GM23338 (cell line): ENCODE measurements around the gene MYCN. TPM values are rescaled to one million over a fixed set of nuclear protein-coding genes. Genes with fewer than 3 reads are reported as not detected.
A peak's percentile ranks its signal among the peaks of the same experiment; 100 is the strongest.
"Not testable (repeated sequence)": the region's sequence is repeated elsewhere in the genome, so short reads cannot be mapped to it uniquely, and the experiment has no call there.

ENCODE experiments used
- ATAC-seq: fragments of 200-7000 bp; cut with Tn5 transposase; 3 replicates; pipeline ENCODE4 v1.9.1; 2020
- DNase-seq: peaks from one replicate; pipeline ENCODE4 v3.0.0-alpha.2; 2015; ENCODE audit warnings: low spot score
- H2AFZ ChIP-seq: fragments of 200-600 bp; sonication (generic); 2 replicates; pipeline ENCODE4 v1.8.0; 2016; ENCODE audit warnings: antibody characterized with exemption, mild to moderate bottlenecking, moderate library complexity
- H3F3A ChIP-seq: fragments of 200-600 bp; sonication (generic); replicated peaks from 2 replicates; pipeline ENCODE4 v1.8.0; 2017; ENCODE audit warnings: antibody characterized with exemption, mixed run types, low read depth
- H3K27ac ChIP-seq: fragments of 200-600 bp; sonication (generic); 2 replicates; pipeline ENCODE4 v1.6.1; 2016; ENCODE audit warnings: low read depth
- H3K27me3 ChIP-seq: fragments of 200-600 bp; sonication (generic); 2 replicates; pipeline ENCODE4 v1.8.0; 2016; ENCODE audit warnings: mild to moderate bottlenecking, mixed run types, moderate library complexity; ENCODE audit not compliant: insufficient read depth
- H3K36me3 ChIP-seq: fragments of 200-600 bp; sonication (generic); 2 replicates; pipeline ENCODE4 v1.8.0; 2016; ENCODE audit warnings: mild to moderate bottlenecking; ENCODE audit not compliant: insufficient read depth
- H3K4me1 ChIP-seq: fragments of 200-600 bp; sonication (generic); 2 replicates; pipeline ENCODE4 v1.8.0; 2016; ENCODE audit warnings: mild to moderate bottlenecking, moderate library complexity; ENCODE audit not compliant: insufficient read depth
- H3K4me2 ChIP-seq: fragments of 200-600 bp; sonication (generic); 2 replicates; pipeline ENCODE4 v1.7.1; 2017; ENCODE audit warnings: mixed run types
- H3K4me3 ChIP-seq: fragments of 200-600 bp; sonication (generic); 2 replicates; pipeline ENCODE4 v1.6.1; 2016; ENCODE audit warnings: mixed run types
- H3K79me2 ChIP-seq: fragments of 200-600 bp; sonication (generic); replicated peaks from 2 replicates; pipeline ENCODE4 v1.8.0; 2017; ENCODE audit warnings: mild to moderate bottlenecking; ENCODE audit not compliant: insufficient read depth
- H3K9me2 ChIP-seq: fragments of 200-600 bp; sonication (generic); 2 replicates; pipeline ENCODE4 v1.8.0; 2017; ENCODE audit not compliant: insufficient read depth
- H4K20me1 ChIP-seq: fragments of 200-600 bp; sonication (generic); replicated peaks from 2 replicates; pipeline ENCODE4 v1.8.0; 2017; ENCODE audit warnings: mild to moderate bottlenecking; ENCODE audit not compliant: insufficient read depth
- H3K27ac Mint-ChIP-seq: 2 replicates; pipeline ENCODE4 v1.8.0; 2020; ENCODE audit warnings: inconsistent platforms, mild to moderate bottlenecking, moderate library complexity, mixed read lengths
- H3K27me3 Mint-ChIP-seq: 3 replicates; pipeline ENCODE4 v1.8.0; 2022; ENCODE audit warnings: low read depth, mild to moderate bottlenecking, moderate library complexity, mixed read lengths, inconsistent platforms; ENCODE audit not compliant: insufficient read depth, poor library complexity
- H3K36me3 Mint-ChIP-seq: 3 replicates; pipeline ENCODE4 v1.8.0; 2021; ENCODE audit warnings: low read depth, mild to moderate bottlenecking, inconsistent platforms, moderate library complexity, mixed read lengths
- H3K4me1 Mint-ChIP-seq: 3 replicates; pipeline ENCODE4 v1.8.0; 2020; ENCODE audit warnings: mild to moderate bottlenecking, inconsistent platforms, mixed read lengths
- H3K4me3 Mint-ChIP-seq: 3 replicates; pipeline ENCODE4 v1.8.0; 2021; ENCODE audit warnings: moderate library complexity, mild to moderate bottlenecking, inconsistent platforms, mixed read lengths
- H3K9me3 Mint-ChIP-seq: 3 replicates; pipeline ENCODE4 v1.8.0; 2020; ENCODE audit warnings: moderate library complexity, mild to moderate bottlenecking, inconsistent platforms, mixed read lengths
- CREB1 ChIP-seq: fragments of 250-450 bp; sonication (Bioruptor Pico); IDR thresholded peaks from 2 replicates; pipeline ENCODE4 v1.5.0; 2020; ENCODE audit warnings: low read depth, mild to moderate bottlenecking, moderate library complexity
- EZH2 ChIP-seq: fragments of 200-600 bp; sonication (generic); IDR thresholded peaks from one replicate; pipeline ENCODE4 v1.8.0; 2017; ENCODE audit warnings: antibody characterized with exemption, mild to moderate bottlenecking, low read depth; ENCODE audit not compliant: unreplicated experiment
- EZH2phosphoT487 ChIP-seq: fragments of 200-600 bp; sonication (generic); IDR thresholded peaks from one replicate; pipeline ENCODE4 v1.8.1; 2018; ENCODE audit warnings: antibody characterized with exemption; ENCODE audit not compliant: unreplicated experiment
- NANOG ChIP-seq: IDR thresholded peaks from 2 replicates; pipeline ENCODE4 v1.6.1; 2016; ENCODE audit warnings: antibody characterized with exemption, borderline replicate concordance
- STAT1 ChIP-seq: IDR thresholded peaks from one replicate; pipeline ENCODE4 v1.6.1; 2016; ENCODE audit warnings: antibody characterized with exemption; ENCODE audit not compliant: unreplicated experiment
- polyA plus RNA-seq: library from polyadenylated mRNA; unstranded; fragments of >200 nt; fragmentation: Nextera tagmentation; extraction: Ambion mirVana; gene quantifications from 2 replicates; pipeline ENCODE4 v1.2.1, GENCODE V29; 2016
- total RNA-seq: library from RNA; depleted of rRNA; stranded (reverse); fragments of >200 nt; shearing (Covaris generic); gene quantifications from 2 replicates; pipeline ENCODE4 v1.2.3, GENCODE V29; 2014
- TF ChIP-seq, protein P1 (sequence below): fragments of 250-450 bp; sonication (Bioruptor Pico); IDR thresholded peaks from 2 replicates; pipeline ENCODE4 v1.5.0; 2020; ENCODE audit warnings: mild to moderate bottlenecking, moderate library complexity

The MYCN gene
- total and polyA plus RNA-seq, 2 experiments from 2014 or later: 50.8 to 145 TPM

DNA sequence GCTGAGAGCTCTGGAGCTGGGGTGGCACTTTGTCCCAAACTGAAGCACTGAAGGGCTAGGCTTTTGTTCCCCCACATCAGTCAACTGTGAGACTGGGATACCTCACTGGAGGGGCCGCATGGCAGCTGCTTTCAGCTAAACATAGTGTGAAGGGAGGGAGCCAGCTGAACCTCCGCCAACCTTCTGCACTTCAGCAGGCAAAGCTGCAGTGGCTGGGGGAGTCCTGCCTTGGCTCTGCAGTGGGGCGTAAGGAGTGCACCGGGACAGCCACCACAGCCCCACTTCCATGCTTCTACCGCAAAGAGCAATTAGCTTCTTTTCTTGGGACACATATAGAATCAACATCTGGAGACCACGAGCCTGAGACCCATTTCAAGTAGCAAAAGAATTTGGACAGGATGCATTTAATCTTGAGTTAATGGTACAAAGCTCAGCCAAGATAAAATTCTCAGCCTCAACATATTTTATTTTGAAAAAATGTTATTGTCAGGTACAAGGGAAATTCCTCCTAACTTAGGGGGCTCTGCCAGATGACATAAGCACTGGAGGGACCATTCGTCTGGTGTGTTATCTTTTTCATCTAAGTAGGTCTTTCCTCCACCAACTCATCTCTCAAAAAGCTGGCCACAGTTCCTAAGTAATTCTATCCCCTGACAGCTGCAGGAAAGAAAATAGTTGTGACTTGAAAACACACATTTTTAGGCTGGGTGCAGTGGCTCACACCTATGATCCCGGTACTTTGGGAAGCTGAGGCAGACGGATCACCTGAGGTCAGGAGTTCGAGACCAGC, 25.6 kb upstream of the MYCN start:
- Mint-ChIP-seq H3K36me3 (no peaks in the 10 kb centered on the region), H3K4me1 (peaks cover 4% of the 10 kb centered on the region; the same call in 1 of the 3 replicates), H3K27me3 (peaks cover 13% of the 10 kb centered on the region), H3K9me3 (no peaks in the 10 kb centered on the region; the same call in 2 of the 3 replicates), H3K4me3 (no peak overlapping the region), H3K27ac (no peak overlapping the region)
- no peak for TF ChIP-seq NANOG
- no peak for TF ChIP-seq EZH2phosphoT487
- no peak for TF ChIP-seq CREB1 (CRISPR knock-in tag)
- TF ChIP-seq, protein P1, sequence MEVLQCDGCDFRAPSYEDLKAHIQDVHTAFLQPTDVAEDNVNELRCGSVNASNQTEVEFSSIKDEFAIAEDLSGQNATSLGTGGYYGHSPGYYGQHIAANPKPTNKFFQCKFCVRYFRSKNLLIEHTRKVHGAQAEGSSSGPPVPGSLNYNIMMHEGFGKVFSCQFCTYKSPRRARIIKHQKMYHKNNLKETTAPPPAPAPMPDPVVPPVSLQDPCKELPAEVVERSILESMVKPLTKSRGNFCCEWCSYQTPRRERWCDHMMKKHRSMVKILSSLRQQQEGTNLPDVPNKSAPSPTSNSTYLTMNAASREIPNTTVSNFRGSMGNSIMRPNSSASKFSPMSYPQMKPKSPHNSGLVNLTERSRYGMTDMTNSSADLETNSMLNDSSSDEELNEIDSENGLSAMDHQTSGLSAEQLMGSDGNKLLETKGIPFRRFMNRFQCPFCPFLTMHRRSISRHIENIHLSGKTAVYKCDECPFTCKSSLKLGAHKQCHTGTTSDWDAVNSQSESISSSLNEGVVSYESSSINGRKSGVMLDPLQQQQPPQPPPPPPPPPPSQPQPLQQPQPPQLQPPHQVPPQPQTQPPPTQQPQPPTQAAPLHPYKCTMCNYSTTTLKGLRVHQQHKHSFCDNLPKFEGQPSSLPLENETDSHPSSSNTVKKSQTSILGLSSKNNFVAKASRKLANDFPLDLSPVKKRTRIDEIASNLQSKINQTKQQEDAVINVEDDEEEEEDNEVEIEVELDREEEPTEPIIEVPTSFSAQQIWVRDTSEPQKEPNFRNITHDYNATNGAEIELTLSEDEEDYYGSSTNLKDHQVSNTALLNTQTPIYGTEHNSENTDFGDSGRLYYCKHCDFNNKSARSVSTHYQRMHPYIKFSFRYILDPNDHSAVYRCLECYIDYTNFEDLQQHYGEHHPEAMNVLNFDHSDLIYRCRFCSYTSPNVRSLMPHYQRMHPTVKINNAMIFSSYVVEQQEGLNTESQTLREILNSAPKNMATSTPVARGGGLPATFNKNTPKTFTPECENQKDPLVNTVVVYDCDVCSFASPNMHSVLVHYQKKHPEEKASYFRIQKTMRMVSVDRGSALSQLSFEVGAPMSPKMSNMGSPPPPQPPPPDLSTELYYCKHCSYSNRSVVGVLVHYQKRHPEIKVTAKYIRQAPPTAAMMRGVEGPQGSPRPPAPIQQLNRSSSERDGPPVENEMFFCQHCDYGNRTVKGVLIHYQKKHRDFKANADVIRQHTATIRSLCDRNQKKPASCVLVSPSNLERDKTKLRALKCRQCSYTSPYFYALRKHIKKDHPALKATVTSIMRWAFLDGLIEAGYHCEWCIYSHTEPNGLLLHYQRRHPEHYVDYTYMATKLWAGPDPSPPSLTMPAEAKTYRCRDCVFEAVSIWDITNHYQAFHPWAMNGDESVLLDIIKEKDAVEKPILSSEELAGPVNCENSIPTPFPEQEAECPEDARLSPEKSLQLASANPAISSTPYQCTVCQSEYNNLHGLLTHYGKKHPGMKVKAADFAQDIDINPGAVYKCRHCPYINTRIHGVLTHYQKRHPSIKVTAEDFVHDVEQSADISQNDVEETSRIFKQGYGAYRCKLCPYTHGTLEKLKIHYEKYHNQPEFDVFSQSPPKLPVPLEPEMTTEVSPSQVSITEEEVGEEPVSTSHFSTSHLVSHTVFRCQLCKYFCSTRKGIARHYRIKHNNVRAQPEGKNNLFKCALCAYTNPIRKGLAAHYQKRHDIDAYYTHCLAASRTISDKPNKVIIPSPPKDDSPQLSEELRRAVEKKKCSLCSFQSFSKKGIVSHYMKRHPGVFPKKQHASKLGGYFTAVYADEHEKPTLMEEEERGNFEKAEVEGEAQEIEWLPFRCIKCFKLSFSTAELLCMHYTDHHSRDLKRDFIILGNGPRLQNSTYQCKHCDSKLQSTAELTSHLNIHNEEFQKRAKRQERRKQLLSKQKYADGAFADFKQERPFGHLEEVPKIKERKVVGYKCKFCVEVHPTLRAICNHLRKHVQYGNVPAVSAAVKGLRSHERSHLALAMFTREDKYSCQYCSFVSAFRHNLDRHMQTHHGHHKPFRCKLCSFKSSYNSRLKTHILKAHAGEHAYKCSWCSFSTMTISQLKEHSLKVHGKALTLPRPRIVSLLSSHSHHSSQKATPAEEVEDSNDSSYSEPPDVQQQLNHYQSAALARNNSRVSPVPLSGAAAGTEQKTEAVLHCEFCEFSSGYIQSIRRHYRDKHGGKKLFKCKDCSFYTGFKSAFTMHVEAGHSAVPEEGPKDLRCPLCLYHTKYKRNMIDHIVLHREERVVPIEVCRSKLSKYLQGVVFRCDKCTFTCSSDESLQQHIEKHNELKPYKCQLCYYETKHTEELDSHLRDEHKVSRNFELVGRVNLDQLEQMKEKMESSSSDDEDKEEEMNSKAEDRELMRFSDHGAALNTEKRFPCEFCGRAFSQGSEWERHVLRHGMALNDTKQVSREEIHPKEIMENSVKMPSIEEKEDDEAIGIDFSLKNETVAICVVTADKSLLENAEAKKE (CRISPR knock-in tag): no peak
- TF ChIP-seq STAT1: no peak
- TF ChIP-seq EZH2: no peak
- H3K36me3 ChIP-seq: no peaks in the 10 kb centered on the region
- no peaks in the 10 kb centered on the region for H4K20me1 ChIP-seq
- H3K4me3 ChIP-seq: no peak overlapping the region
- no peaks in the 10 kb centered on the region for H3K27me3 ChIP-seq
- ATAC-seq (no peak), DNase-seq (no peak)
- no peaks in the 10 kb centered on the region for H3K9me2 ChIP-seq
- 0 out of 2 replicates have a peak, but pooled peaks cover 2% of the 10 kb centered on the region for H3F3A ChIP-seq
- peak overlapping the region; percentile 84; the same call in 1 of the 2 replicates for H2AFZ ChIP-seq
- no peak overlapping the region for H3K4me2 ChIP-seq
- H3K27ac ChIP-seq: no peak overlapping the region
- H3K79me2 ChIP-seq: no peaks in the 10 kb centered on the region
- H3K4me1 ChIP-seq: no peaks in the 10 kb centered on the region

DNA sequence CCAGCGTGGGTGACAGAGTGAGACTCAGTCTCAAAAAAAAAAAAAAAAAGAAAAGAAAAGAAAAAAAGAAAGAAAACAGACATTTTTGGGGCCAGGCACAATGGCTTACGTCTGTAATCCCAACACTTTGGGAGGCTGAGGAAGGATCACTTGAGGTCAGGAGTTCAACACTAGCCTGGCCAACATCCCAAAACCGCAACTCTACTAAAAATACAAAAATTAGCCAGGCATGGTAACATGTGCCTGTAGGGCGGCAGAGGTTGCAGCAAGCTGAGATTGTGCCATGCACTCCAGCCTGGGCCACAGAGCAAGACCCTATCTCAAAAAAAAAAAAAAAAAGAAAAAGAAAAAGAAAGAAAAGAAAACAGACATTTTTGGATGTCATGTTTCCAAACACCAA, 24.8 kb upstream of the MYCN start:
- H3F3A ChIP-seq, H3K27me3 ChIP-seq, ATAC-seq, H3K27ac ChIP-seq, H2AFZ ChIP-seq, H3K4me3 Mint-ChIP-seq, H3K36me3 ChIP-seq, H3K4me1 Mint-ChIP-seq, H3K4me3 ChIP-seq, H4K20me1 ChIP-seq, DNase-seq, H3K9me2 ChIP-seq, H3K36me3 Mint-ChIP-seq, H3K9me3 Mint-ChIP-seq, H3K4me2 ChIP-seq, H3K4me1 ChIP-seq, H3K79me2 ChIP-seq, H3K27ac Mint-ChIP-seq: not testable (repeated sequence)
- H3K27me3 Mint-ChIP-seq: peaks cover 16% of the 10 kb centered on the region
